ENCODE data around the gene C2CD2L.

GRCh38 chr11:119078675-119079420 lies 28.3 kb upstream of the C2CD2L start:
- no peak for TF ChIP-seq CTCF (conservative IDR thresholded peaks at IDR 0.05)
- TF ChIP-seq EZH2 (IDR thresholded peaks at IDR 0.05; ENCODE audit: low read depth): no peak

Data from PC-9 (cell line).